ENCODE data around the gene GNPAT.

Gene GNPAT

DNA sequence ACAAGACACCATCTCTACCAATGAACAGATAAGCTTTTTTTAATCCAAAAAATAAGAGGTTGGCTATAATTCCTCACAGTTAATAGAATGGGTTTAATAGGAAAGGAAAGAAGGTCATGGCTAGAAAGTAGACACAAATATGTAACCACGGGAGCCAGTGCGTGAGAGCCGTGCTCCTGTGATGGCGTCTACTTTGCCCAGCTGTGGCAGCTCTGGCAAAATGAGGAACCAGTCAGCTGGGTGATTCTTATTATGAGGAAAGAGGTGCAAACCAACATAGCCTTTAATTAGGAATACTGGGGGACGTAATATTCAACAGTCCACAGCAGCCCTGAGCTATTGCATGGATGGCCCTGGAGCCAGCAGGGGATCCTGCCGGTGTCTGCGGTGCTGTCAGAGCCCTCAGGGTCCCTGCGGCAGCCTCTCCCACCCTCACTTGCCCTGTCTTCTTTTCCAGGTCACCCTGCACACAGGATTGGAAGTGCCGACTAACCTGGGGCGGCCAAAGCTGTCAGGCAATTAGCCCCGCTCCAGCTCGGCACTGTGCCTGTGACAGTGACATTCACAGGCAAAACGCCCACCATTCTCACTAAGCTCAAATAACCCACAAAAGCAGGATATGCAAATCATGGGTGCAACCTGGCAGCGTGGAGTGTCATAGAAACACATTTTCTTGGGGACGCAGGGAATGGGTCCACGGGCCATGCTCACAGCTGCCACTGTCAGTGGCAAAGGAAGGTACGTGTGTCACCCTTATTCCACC lies 25.9 kb upstream of the GNPAT start:
- no peak for TF ChIP-seq CTCF (conservative IDR thresholded peaks at IDR 0.05; ENCODE audit: low read depth, low read length)
- no peak overlapping the region for H3K27ac ChIP-seq

GRCh38 chr1:231215681-231216385 lies 25.2 kb upstream of the GNPAT start:
- TF ChIP-seq CTCF (conservative IDR thresholded peaks at IDR 0.05; ENCODE audit: low read depth, low read length), result no peak
- Histone ChIP-seq H3K79me2 (ENCODE audit: insufficient read depth, low read depth) (no peaks in the 10 kb centered on the region), H3K4me2 (no peak overlapping the region), H2AFZ (ENCODE audit: low read depth) (0 out of 2 replicates have a peak overlapping the region, but pooled peaks have one; percentile 8), H3K4me3 (IDR thresholded peaks at IDR 0.05; ENCODE audit: insufficient read depth, low read depth, low read length) (no peak overlapping the region), H3K27ac (no peak overlapping the region), H3K36me3 (ENCODE audit: insufficient read depth) (no peaks in the 10 kb centered on the region), H3K4me1 (ENCODE audit: low read depth, poor library complexity, severe bottlenecking) (peaks cover 4% of the 10 kb centered on the region), H4K20me1 (ENCODE audit: insufficient read depth) (no peaks in the 10 kb centered on the region), H3K27me3 (ENCODE audit: insufficient read depth, low read depth) (no peaks in the 10 kb centered on the region), H3K9ac (no peak overlapping the region)

More for the DNA sequence above, 25.9 kb upstream of the GNPAT start:
- H3K4me3 ChIP-seq (IDR thresholded peaks at IDR 0.05; ENCODE audit: insufficient read depth, low read depth, low read length), result no peak overlapping the region
- H3K4me1 ChIP-seq (ENCODE audit: low read depth, poor library complexity, severe bottlenecking), result peaks cover 4% of the 10 kb centered on the region
- no peaks in the 10 kb centered on the region for H3K36me3 ChIP-seq (ENCODE audit: insufficient read depth)
- H2AFZ ChIP-seq (ENCODE audit: low read depth), result no peak overlapping the region
- H3K79me2 ChIP-seq (ENCODE audit: insufficient read depth, low read depth), result no peaks in the 10 kb centered on the region
- no peaks in the 10 kb centered on the region for H3K27me3 ChIP-seq (ENCODE audit: insufficient read depth, low read depth)
- H4K20me1 ChIP-seq (ENCODE audit: insufficient read depth), result no peaks in the 10 kb centered on the region
- no peak overlapping the region for H3K9ac ChIP-seq
- no peak overlapping the region for H3K4me2 ChIP-seq

GRCh38 chr1:231216498-231216897 lies 24.5 kb upstream of the GNPAT start:
- Histone ChIP-seq H3K4me1 (ENCODE audit: low read depth, poor library complexity, severe bottlenecking) (peaks cover 4% of the 10 kb centered on the region), H3K4me2 (no peak overlapping the region), H2AFZ (ENCODE audit: low read depth) (0 out of 2 replicates have a peak overlapping the region, but pooled peaks have one; percentile 8), H3K27ac (no peak overlapping the region), H3K9ac (no peak overlapping the region), H3K4me3 (IDR thresholded peaks at IDR 0.05; ENCODE audit: insufficient read depth, low read depth, low read length) (no peak overlapping the region), H3K36me3 (ENCODE audit: insufficient read depth) (no peaks in the 10 kb centered on the region), H4K20me1 (ENCODE audit: insufficient read depth) (no peaks in the 10 kb centered on the region), H3K27me3 (ENCODE audit: insufficient read depth, low read depth) (no peaks in the 10 kb centered on the region), H3K79me2 (ENCODE audit: insufficient read depth, low read depth) (no peaks in the 10 kb centered on the region)
- TF ChIP-seq CTCF (conservative IDR thresholded peaks at IDR 0.05; ENCODE audit: low read depth, low read length), result no peak

DNA sequence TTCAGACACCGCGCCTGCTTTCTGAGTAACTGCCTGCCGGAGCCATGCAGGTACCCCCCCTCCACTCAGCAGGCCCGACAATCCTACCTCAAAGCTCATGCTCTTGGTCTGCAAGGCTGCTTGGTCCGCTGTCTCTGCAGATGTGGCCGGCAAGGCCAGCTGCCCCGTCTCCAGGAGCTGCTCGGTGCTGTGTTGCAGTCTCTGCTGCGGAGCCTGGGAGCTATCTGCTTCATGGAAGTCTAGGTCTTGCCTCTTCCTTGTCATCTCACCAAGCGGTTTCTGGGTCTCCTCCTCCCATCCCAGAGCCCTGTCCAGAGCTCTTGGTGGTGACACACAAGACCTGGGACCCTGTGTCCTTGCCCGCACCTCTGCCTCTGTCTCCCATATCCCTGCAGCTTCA lies 24.0 kb upstream of the GNPAT start:
- no peak overlapping the region for H3K4me2 ChIP-seq
- H3K9ac ChIP-seq, result no peak overlapping the region
- no peaks in the 10 kb centered on the region for H4K20me1 ChIP-seq (ENCODE audit: insufficient read depth)
- no peak overlapping the region for H2AFZ ChIP-seq (ENCODE audit: low read depth)
- H3K79me2 ChIP-seq (ENCODE audit: insufficient read depth, low read depth), result no peaks in the 10 kb centered on the region
- H3K27me3 ChIP-seq (ENCODE audit: insufficient read depth, low read depth), result no peaks in the 10 kb centered on the region
- TF ChIP-seq CTCF (conservative IDR thresholded peaks at IDR 0.05; ENCODE audit: low read depth, low read length), result no peak
- H3K4me3 ChIP-seq (IDR thresholded peaks at IDR 0.05; ENCODE audit: insufficient read depth, low read depth, low read length), result no peak overlapping the region
- no peak overlapping the region for H3K27ac ChIP-seq
- no peaks in the 10 kb centered on the region for H3K36me3 ChIP-seq (ENCODE audit: insufficient read depth)
- H3K4me1 ChIP-seq (ENCODE audit: low read depth, poor library complexity, severe bottlenecking), result no peaks in the 10 kb centered on the region
